Activated T-cell treated with anti-CD3 and anti-CD28 coated beads for 48 hours (primary cell): ENCODE measurements around the gene KLHL30.

Experiments
- DNase-seq: peaks from one replicate; pipeline ENCODE4 v3.0.0-alpha.2; 2020; ENCODE audit warnings: low read depth

KLHL30 gene

DNA sequence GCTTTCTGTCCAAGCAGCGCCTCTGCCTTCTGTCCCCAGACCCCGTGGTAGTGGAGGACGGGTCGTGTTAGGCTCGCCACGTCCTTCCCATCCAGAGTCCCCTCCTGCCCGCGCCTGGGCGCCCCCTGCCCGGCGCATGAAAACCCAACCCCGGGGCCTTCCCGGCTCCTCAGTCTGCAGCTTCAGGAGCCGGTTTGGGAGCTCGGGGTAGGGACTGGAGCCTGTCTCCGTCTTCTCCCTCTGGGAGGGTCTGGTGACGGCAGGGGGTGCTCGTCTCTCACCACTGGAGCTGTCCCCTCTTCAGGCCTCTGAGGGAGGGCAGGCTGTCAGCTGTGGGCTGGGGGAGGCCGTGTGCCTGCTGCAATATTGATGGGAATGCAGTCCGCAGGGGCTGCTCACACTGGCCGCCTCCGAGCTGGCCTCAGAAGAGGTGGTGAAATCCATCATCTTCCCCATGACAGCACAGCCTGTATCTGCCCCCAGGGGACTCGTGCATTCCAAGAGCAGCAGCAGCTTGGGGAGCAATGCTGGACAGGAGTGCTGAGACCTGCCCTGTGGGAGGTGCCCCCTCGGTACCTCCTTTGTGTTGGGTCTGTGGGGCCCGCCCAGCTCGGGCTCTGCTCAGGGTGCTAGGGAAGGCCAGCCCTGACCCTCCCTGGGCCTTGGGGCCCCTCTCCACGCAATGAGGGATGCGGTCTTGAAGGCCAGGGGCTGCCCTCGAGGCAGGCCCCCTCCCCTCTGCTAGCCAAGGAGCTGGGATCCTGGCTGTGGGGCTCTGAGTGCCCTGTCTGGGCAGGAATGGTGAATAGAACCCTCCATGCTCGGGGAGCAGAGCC, 17.8 kb upstream of the KLHL30 start:
- DNase-seq = no peak

GRCh38 chr2:238121511-238122286, 16.8 kb upstream of the KLHL30 start:
- DNase-seq = no peak

DNA sequence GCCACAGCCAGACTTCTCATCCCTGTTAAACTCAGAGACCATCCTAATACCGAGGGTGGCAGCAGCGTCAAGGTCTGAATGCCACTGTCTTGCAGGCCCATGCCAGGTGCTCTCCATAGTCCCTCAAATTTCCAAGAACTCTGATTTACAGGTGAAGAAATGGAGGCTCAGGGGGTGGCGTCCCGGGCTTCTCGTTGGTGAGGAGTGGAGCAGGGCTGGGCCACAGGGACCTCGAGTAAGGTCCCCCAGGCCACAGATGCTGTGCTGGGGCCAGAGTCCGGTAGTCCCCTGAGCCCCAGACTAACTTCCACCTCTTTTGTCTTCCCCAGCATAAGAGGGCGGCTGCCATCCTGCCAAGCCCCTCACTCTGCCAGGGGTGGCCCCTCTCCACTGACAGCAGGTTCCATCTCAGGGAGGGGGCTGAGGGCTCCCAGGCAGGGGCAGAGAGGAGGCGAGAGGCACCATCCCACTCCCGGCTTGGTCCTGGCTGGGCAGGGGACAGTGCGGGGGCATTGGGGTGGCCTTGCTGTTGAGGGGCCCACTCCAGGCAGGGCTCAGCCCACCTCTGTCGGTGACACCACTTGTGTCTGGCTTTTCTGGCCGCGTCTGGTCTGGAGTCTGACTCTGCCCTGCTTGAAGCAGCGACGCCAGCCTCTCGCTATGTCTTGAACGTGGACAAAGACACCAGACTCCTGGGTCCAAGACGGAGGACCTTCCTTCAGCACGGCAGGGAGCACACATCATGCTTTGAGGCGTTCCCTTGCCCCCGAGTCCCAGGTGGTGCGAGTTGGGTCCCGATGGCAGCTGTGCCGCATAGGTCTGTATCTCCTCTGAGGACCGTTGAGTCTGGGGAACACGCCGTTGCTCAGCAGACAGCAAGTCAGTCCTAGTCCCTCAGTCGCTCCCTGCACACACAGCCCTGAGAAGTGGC, 15.9 kb upstream of the KLHL30 start:
- DNase-seq = no peak

- DNase-seq = no peak
These were observed 15.1 kb upstream of the KLHL30 start for GRCh38 chr2:238123218-238123971.

DNA sequence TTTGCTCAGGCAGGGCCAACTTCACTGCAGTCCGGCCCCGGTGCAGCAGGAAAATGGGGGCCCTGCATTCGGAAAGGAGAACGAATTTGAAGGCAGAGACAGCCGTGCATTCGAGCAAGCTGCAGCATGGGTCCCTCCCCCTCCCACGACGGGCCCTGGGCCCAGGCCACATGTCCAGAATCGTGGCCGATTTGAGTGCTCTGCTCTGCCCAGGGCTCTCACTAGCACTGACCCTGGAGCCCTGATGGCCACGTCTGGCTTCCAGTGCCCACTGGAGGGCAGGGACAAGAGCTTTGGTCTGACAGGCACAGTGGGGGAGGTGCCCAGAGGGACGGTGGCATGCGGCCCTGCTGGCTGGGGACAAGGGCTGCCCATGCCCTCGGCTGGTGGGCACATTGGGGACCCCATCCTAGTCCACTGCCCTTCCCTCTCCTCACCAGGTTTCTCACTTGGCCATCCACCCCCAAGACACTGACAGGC, 14.4 kb upstream of the KLHL30 start:
- no peak for DNase-seq

DNA sequence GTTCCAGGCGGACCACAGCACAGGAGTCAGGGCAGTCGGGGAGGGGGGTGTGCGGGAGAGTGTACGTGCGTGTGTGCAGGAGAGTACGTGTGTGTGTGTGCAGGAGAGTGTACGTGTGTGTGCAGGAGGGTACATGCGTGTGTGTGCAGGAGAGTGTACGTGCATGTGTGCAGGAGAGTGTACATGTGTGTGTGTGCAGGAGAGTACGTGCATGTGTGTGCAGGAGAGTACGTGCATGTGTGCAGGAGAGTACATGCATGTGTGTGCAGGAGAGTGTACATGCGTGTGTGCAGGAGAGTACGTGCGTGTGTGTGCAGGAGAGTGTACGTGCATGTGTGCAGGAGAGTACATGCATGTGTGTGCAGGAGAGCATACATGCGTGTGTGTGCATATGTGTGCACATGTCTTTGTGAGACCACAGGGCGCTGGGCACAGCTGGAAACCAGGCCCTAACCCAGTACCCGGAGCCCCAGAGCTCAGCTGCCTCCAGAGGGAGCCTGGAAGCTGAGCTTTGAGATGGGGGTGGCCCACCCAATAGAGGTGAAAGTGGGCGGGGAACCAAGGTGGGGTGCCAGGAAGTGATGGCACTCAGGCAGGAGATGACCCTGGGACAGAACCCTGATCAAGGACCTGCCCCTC, 13.9 kb upstream of the KLHL30 start:
- no peak for DNase-seq

- no peak for DNase-seq
These were observed 13.2 kb upstream of the KLHL30 start for GRCh38 chr2:238125127-238125885.

- no peak for DNase-seq
These were observed 12.1 kb upstream of the KLHL30 start for GRCh38 chr2:238126338-238126737.

DNA sequence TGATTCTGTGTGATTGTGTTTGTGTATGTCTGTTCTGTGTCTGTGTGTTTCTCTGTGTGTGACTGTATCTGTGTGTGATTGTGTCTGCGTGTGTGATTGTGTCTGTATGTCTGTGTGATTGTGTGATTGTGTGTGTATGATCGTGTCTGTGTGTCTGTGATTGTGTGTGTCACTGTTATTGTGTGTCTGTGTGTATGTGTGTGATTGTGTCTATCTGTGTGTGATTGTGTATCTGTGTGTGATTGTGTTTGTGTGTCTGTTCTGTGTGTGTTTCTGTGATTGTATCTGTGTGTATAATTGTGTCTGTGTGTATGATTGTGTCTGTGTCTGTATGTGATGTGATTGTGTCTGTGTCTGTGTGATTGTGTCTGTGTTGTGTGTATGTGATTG, 11.7 kb upstream of the KLHL30 start:
- no peak for DNase-seq

GRCh38 chr2:238127165-238128060, 11.1 kb upstream of the KLHL30 start:
- DNase-seq = no peak

DNA sequence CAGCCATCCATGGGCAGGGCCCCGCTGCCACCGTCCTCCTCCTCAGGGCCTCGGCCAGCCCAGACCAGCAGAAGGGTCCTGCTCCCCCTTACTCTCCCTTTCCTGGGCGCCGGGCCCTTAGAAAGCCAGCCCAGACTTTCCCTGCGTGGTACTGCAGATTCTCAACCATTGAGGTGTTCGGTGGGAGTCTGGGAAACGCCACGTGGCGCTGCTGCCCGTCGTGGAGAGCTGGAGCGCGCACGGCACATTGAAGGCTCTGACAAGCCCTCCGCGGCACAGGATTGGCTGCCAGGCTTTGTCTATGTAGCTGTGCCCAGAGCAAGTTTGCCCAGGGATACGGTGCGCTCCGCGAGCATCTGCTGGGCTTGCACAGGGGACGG, 10.4 kb upstream of the KLHL30 start:
- DNase-seq = no peak

DNA sequence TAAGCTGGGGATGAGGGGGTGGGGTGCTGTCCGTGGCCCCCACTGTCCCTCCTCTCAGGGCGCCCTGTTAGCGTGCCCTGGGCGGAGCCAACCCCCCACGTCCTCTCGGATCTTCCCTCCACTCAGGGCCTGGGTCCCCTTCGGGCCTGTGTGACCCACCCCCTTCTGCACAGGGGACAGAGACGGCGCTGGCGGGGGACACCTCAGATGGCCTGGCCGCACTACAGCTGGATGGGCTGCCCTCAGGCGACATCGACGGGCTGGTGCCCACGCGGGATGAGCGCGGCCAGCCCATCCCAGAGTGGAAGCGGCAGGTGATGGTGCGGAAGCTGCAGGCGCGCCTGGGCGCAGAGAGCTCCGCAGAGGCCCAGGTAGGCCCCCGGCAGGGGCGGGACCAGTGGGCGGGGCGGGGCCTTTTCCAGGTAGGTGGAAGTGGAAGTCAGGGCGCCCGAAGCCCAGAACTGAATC, 9.9 kb upstream of the KLHL30 start:
- no peak for DNase-seq

GRCh38 chr2:238129166-238130010, 9.1 kb upstream of the KLHL30 start:
- no peak for DNase-seq

DNA sequence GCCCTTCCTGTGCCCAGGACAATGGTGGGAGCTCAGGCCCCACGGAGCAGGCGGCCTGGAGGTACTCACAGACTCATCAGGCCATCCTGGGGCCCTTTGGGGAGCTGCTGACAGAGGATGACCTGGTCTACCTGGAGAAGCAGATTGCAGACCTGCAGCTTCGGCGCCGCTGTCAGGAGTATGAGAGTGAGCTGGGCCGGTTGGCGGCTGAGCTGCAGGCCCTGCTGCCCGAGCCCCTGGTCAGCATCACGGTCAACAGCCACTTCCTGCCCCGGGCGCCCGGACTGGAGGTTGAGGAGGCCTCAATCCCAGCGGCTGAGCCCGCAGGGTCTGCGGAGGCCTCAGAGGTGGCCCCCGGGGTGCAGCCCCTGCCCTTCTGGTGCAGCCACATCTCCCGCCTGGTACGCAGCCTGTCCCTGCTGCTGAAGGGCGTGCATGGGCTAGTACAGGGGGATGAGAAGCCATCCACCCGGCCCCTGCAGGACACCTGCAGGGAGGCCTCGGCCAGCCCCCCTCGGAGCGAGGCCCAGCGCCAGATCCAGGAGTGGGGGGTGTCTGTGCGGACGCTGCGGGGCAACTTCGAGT, 8.3 kb upstream of the KLHL30 start:
- DNase-seq = no peak

DNA sequence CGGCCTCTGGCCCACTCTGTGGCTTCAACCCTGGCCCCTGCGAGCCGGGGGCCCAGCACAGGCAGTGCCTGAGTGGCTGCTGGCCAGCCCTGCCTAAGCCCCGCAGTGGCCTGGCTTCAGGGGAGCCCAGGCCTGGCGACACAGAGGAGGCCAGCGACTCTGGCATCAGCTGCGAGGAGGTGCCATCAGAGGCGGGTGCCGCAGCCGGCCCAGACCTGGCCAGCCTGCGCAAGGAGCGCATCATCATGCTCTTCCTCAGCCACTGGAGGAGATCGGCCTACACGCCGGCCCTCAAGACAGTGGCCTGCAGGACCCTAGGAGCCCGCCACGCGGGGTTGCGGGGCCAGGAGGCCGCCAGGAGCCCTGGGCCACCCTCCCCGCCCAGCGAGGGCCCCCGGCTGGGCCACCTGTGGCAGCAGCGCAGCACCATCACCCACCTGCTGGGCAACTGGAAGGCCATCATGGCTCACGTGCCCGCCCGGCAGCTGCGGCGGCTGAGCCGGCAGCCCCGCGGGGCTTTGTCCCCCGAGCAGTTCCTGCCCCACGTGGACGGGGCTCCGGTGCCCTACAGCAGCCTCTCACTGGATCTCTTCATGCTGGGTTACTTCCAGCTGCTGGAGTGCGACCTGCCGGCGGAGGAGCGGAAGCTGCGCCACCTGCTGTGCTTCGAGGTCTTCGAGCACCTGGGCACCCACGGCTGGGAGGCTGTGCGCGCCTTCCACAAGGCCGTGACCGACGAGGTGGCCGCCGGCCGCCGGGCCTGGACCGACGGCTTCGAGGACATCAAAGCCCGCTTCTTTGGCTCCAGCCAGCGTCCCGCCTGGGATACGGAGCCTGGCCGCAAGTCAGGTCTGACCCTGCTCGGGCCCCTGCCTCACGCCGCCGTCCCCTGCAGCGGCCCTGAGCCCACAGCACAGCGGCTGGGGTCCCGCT, 7.5 kb upstream of the KLHL30 start:
- DNase-seq = no peak

DNA sequence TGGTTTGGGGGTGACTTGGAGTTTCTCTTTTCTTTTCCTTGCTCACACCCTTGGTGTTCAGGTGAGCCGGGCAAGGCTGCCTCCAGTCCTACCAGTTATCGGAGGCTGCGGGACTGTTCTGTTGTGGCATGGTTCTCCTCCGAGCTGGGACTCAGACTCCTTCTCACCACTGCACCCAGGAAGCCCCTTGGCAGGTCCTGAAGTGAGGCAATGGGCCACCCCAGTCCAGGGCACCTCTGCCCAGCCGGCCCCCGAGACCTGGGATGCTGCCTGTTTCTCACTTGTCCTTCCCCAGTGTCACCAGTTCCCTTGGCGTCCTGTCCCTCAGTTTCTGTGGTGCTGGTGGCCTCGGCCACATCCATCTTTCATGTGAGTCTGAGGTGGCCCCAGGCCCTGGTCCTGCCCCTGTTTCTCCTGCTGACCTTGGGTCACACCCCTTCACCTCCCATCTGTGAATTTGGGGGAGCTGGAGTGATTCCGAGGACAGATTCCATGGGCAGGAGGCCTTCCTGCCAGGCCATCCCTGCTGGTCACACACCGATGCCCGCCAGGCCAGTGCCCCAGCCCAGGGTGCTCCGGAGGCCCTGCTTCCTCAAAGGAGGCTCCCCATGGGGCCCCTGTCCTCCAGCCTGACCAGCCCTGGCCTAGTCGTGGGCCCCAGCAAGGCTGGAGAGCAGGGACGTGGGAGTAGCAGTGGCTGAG, 6.6 kb upstream of the KLHL30 start:
- DNase-seq = no peak
